ENCODE results near the gene DEFB128.

- TF ChIP-seq CTCF (IDR thresholded peaks at IDR 0.05) = no peak
- TF ChIP-seq POLR2AphosphoS5 (IDR thresholded peaks at IDR 0.05; ENCODE audit: insufficient read depth in 1 of 2, low read depth in 1 of 2) = no peak
- no peak for TF ChIP-seq POLR2A (IDR thresholded peaks at IDR 0.05)
Observed at GRCh38 chr20:237489-237888, 48.0 kb upstream of the DEFB128 start.

Data from vagina (tissue), 2 donors.